A549 (cell line): Measurements from ENCODE around the gene LENG8.
"Not testable (repeated sequence)": the region's sequence is repeated elsewhere in the genome, so short reads cannot be mapped to it uniquely, and the experiment has no call there.

Experiments used
- CTCF ChIP-seq: fragments of >200 bp; sonication (Bioruptor Twin); formaldehyde crosslinking; IDR thresholded peaks from 3 replicates; pipeline ENCODE4 v1.5.1; 2016
- ELK1 ChIP-seq: fragments of 150-350 bp; IDR thresholded peaks from 2 replicates; pipeline ENCODE4 v1.6.1; 2014; ENCODE audit warnings: low read depth, mild to moderate bottlenecking, low read length
- SMC3 ChIP-seq: fragments of >200 bp; sonication (Bioruptor Twin); formaldehyde crosslinking; IDR thresholded peaks from 3 replicates; pipeline ENCODE4 v1.6.1; 2018; ENCODE audit warnings: inconsistent platforms

- TF ChIP-seq SMC3, CTCF, ELK1: not testable (repeated sequence)
Observed at GRCh38 chr19:54509200-54509940, 60.4 kb downstream of the LENG8 start.
